HG02610 (cell line): ENCODE measurements around the gene CCDC57.

ENCODE experiments used
- ATAC-seq: cut with Tn5 transposase; IDR thresholded peaks from one replicate; pipeline ENCODE4 v1.9.1; 2021; ENCODE audit warnings: mild to moderate bottlenecking, moderate library complexity; ENCODE audit not compliant: unreplicated experiment

Gene CCDC57

DNA sequence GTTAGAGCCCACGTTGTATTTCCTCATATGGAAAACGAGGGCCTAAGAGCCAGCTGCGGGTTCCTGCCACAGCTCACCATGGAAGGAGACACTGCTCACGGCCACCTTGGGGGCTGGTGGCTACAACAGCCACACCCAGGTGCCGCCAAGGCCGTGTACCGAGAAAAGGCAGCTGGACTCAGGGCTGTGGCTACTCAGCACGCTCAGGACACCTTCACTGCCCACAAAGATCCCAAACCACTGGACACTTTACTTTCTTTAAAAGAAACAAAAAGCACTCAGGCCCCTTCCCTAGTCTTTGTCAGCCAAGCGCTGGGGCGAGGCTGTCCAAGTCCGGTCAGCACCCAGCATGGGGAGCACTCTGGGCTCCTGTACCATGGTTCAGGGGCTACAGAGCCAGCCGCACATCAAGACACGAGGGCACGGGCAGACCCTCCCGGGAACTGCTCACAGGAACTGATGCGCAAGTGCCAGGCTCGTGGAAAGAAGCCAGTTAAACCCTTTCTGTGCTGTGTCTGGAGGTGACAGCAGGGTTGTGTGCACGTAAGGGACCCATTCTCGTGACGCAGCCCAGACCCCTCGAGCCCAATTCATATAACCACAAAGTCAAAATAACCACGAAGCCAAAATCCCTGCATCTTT, 34.7 kb upstream of the CCDC57 start:
- no peak for ATAC-seq

DNA sequence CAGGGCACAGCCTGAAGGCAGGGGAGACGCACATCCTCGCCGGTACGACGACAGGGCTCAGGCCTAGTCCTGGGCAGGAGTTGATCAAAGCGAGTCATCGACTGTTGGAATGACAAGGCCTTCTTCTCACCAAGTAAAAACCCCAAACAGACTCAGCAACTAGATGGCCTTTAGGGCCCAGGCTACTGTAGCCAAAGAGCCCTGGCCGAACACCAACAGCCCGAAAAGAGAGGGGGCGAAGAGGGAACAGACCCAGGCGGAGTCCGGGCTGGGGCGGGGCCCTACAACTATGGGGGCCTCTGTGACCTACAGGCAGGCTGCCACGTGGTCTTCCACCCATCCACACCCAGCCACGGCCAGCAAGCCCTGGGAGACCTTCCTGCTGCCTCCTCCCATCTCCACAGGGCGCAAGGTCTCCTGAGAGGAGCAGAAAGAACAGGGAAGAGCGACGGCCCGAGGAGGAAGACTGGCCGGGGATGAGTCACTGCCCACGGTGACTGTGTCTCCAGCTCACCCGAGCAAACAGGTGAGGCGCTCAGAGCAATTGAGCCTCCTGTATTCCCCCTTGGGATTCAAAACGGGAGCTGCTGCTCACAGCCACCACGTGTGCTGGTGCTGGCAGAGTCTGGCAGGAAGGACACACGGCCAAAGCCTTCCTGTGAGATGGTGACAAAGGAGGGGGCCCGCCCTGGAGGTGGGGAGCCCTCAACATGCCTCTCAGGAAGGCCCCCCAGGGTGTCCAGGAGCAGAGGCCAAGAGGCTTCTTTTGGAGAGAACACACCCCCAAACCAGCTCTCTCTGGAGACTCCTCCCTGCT, 33.9 kb upstream of the CCDC57 start:
- ATAC-seq, result no peak

DNA sequence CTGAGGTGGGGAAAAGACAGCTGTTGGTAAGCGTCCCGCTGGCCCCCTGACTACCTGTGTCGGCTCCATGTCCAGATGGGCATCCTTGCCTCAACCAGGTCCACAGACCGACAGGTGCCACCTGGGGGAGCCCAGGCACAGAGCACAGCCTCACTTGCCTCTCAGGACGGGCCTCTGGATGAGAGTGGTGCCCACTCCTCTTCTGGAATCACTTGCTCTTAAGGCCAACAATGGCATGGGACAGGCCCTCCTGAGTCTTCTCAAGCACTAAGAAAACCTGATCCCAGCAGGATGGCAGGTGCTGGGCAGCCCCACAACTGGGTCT, 33.4 kb upstream of the CCDC57 start:
- no peak for ATAC-seq

DNA sequence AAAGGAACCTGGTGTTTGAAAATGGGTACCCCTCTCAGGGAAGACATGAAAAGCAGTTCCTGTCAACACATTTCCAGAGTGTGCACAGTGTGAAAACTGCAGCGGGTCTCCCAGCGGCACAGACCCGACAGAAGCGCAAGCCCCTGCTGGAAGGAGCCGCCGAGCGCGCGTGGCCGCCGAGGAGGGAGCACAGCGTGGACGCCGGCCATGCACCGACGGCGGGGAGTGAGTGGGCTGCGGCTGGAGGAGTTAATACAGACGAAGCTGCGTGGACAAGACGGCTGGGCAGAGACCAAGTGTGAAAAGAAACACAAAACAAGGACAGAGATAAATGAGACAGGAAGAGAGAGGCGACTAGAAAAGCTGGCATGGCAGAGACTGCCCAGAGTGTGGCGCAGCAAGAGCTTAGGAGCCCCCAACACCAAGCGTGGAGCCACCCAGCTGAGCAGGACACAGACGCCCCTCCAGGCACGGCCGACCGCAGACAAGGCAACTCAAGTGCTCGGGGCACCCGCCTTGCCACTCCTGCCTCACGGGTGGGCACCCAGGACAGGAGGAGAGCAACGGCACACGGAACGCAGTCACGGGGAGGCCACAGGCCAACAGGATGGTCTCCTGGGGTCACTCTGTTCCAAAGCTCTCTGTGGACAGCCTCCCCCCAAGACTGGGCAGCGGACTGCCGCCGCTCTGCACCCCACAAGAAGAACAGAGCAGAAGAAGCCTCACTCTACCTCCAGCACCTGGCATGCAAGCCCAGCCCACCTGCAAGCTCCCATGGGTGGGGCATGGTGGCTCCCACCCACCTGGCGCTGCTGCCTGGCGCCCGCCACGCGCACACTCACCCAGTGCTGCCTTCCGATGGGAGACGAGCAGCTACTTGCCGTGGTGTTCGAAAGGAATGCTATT, 32.7 kb upstream of the CCDC57 start:
- ATAC-seq, result no peak

DNA sequence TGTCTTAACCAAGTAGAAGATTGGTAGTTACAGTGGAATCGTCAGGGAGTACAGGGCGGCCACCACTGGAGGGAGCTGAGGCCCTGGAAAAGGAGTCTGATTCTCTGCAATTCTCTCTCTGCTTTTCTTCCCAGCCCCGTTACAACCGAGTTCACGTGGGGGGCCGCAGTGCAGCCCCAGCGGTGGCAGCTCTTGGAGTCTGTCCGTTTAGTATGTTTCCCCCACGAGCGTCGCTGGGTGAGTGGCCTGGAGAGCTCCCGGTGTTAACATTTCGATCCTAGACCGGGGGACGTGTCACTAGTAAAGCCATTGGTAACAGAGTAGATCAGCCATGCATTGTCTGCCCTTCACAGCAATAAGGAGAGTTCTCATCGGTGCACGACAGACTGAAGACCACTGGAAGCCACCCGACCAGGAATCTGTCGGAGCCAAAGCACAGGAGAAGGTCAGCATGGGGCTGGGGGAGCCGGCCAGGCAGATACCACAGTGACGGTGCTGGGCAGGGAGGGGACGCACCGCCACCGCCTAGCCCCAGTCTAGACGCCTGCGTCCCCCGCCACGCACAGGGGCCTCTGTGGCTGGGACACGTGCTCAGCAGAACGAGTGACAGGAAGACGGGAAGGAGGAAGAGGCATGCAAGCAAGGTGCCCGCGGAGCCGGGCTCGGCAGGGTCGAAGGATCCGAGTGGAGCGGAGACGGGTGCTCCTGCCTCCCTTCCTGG, 31.9 kb upstream of the CCDC57 start:
- no peak for ATAC-seq

DNA sequence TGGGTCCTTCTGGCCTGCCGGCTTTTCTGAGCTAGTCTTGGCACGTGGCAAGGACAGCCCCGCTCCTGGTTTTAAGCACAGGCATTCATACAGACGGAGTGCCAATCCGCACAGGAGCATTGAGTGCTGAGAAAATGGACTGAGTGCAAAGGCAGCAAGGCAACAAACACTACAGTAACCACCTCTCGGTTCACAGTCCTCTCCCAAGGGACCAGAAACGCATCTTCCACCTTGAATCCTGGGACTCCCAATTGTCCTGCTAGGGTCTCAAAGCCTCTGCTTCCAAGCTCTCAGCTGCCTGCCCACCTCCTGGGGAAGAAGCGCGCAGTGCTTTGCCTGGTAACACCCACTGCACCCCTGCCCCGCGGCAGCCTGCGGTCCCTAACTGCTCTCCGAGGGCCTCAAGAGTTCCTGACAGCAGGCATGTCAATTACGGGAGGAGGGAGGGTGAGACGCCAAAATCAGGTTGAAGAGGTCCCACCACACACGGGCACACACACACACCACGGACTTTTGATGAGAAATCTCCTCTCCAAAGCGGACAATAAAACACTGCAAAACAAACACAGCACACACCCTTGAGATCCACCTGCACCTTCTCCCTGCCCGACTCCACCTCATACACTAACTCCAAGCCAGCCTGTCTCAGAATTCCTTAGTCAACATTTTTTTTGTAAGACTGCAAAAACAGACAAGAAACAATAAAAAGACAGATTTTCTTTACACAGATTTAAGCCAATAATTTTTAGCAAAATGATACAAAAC, 31.2 kb upstream of the CCDC57 start:
- ATAC-seq, result no peak

DNA sequence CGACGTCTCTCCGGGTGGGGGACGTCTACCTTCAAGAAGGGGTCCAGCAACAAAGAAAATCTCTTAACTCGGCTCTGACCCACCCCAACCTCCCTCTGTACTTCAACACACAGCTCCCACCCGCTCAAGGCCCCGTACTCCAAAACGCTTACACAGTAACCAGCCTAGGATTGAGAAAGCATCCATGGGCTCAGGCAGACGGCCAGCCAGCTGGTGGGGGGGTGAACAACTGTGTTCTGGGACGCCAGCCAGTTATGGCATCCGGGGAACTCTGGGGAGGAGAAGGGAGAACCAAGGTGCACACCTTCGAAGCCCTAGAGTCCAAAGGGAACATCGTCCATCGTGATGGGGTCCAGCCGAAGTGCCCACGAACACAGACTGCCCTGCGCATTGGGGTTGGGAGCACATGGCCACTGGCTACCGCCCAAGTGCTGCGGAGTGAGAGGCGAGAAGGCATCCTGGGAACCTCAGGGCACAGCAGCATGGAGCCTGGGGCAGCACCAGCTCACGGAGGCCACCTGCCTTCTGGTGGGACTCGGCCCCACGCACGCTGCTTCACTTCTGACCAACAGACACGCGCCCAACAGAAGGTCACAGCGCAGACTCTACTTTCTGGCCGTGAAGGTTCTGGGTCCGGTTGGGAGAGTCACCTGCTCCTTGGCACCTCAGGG, 30.5 kb upstream of the CCDC57 start:
- ATAC-seq, result no peak

DNA sequence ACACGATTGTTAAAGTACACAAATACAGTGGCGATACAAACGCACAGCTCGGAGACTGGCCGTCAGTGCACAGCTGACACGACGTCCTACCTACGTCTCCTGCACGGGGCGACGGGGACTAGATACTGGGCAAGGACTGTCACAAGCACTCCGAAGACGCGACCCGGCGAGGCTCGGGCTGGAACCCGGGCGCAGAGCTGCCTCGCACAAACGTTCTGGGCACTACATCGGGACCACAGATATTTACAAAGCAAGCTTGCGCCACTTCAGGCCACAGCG, 30.0 kb upstream of the CCDC57 start:
- no peak for ATAC-seq

DNA sequence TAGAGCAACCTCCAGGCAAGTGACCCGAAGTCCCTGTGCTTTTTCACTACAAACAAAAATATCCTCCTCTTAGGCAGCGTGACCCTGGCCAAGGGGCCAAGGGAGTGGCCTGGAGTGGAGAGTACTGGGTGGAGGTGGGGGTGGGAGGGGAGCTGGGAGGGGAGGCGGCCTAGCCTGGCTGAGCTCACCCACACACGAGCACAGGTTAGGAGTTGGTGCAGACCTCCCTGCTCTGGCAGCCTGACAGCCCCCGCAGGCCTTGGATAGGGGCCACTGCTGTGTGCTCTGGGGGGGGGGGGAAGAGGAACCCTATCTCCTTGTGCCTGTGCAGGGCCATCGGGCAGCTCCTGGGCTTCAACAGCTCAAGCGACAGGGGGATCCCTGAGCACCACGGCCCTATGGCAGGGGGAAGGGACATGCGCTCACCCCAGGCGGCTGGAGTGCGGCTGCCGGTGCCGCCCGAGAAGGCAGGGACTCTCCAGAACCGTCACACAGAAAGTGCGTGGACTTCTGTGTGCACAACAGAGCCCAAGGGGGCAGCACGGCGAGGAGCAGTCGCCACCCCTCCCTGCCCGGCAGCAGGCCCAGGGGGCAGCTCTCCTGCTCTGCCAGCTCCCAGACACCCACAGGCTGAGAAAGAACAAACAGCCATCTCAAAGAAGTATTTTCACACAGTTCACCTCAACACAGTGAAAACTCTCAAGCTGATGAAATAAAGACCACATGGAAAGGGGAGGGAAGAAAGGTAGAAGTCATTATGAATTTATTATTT, 29.5 kb upstream of the CCDC57 start:
- no peak for ATAC-seq

DNA sequence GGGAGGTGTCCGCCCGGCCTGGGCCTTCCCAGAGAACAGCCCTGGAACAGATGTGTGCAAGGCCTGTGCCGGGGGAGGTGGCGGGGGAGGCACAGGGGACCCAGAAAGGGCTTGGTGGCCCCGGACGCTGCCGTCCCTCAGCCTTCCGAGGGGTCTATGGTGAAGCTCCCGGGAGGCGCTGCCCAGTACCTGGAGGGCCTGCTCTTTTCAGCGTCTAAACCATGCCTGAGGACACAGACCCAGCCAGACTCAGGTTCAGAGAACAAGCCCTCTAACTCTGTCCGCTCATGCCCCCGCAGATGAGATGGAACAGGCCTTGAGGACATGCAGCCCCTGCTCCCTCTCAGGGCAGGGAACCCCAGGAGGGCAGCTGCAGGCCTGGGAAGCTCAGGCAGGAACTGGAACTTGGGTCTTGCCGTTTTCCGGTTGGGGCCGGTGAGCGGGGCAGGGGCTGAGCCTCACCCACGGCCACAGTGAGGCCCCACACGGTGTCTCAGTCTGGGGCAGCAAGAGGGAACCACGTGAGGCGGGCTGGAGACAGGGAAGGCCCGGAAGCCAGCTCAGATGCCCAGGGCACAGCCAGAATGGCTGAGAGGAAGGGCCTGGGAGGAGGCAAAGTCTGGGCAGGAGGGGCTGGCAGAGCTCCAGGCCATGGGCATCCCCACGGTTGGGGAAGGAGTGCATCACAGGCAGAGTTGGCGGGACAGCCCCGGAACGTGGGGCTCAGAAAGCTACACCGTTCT, 28.7 kb upstream of the CCDC57 start:
- no peak for ATAC-seq

DNA sequence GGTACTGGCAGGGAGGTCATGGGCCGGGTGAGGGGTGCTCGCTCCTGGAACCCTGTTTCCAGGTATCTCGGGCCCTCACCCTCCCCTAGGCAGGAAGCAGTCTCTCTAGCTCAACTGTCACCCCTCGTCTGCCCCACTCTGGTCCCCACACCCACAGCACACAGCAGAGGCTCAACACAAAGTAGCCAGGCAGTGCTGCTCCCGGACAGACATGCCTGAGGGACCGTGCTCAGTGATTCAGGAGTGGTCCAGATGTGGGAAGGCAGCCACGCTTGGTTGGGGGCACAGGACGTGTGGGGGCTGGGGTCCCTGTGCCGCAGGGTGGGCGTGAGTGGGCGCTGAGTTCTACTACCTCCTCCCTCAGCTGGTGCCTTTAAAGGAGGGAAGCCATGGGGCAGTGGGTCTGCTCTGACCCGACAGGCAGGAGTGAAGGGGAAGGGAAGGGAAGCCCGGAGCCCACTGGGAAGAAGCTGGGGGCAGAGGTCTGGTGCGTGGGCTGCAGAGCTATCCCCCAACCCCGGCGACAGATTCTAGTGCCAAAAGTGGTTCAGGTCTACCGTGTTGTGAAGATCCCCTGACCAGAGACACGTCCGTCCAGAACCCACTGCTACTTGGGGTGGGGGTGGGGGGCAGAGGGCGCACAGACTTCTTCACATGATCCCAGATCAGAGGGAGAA, 28.0 kb upstream of the CCDC57 start:
- ATAC-seq, result no peak

DNA sequence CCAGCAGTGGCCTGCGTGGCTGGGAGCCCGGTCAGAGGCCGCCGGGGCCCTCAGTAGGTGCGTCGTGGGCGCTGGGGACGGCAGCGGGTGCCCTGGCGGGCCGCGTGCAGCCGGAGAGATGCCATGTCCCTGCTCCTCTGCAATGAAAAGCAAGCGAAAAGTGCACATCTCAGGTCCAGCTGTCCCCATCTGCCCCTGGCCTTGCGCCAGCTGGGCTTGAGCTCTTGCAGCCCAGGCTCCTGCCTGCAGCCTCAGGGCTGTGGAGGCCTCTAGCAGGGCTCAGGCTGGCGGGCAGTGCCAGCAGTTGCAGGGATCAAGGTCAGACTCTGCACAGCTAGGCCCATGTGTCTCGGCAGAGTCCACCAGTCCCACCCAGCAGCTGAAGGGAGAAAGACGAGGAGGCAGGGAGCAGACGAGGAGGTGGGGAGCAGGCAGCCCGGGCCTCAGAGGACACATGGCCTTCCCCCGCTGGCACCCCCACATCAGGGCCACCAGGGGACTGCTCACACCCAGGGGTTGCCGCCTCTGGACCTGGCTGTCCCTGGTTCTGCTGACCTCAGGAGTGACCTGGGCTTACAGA, 27.4 kb upstream of the CCDC57 start:
- ATAC-seq, result no peak

DNA sequence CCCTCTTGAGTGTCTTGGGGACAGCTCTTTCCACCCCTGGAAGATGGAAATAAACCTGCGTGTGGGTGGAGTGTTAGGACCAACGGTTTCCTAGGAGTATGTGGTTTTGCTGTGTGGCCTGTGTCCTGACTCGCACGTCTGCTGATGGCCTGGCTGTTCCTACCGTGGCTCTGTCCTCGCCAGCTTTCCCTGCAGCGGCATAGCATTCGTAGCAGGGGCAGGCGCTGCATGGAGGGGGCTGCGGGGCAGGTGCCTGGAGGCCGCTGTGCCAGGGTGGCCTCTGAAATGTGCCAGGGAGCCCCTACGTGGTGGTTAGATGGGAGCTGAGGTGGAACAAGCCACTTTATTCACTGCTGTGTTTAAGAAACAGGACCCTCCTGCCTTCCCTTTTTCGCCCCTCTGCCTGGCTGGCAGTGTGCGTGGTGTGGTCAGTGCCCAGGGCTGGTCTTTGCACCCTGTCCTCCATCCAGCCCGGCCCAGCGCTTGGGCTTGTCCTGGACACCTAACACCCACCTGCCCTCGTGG, 26.8 kb upstream of the CCDC57 start:
- no peak for ATAC-seq

DNA sequence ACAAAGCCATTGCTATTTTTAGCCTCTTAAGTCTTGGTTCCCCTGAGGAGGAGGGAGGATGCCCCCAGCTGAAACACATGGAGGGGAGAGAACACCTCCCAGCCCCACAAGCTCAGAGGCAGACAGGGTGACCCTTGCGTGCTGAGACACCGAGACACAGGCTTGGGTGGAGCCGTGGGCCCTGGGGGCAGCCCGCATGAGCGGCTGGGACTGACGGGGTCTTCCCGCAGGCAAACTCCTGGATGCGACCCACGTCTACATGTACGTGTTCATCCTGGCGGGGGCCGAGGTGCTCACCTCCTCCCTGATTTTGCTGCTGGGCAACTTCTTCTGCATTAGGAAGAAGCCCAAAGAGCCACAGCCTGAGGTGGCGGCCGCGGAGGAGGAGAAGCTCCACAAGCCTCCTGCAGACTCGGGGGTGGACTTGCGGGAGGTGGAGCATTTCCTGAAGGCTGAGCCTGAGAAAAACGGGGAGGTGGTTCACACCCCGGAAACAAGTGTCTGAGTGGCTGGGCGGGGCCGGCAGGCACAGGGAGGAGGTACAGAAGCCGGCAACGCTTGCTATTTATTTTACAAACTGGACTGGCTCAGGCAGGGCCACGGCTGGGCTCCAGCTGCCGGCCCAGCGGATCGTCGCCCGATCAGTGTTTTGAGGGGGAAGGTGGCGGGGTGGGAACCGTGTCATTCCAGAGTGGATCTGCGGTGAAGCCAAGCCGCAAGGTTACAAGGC, 26.0 kb upstream of the CCDC57 start:
- no peak for ATAC-seq

DNA sequence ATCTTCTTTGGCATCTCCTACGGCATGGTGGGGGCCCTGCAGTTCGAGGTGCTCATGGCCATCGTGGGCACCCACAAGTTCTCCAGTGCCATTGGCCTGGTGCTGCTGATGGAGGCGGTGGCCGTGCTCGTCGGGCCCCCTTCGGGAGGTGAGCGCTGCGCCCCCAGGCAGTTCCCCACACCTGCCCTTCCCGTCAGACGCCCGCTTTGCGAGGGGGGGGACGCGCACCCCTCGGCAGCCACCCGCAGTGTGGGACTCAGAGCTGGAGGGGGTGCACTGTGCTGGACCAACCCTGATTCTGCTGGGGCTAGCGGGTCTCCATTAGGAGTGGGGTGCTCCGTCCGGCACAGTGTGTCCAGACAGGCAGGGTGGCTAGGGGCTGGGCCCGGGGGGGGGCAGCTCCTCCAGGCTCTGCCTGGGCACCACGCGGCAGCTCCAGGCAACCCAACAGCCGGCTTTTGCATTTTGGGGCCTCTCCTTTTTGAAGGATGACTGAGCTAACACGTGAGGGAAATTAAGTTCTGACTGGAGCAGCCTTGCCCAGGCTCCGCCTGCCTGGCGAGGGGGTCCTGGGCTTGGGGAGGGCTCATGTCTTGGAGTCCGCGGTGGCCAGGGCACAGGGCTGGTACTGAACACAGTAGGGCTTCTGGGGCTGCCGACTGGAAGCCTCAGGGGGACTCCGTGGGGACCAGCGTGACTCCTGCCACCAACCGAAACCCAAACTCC, 25.3 kb upstream of the CCDC57 start:
- no peak for ATAC-seq

DNA sequence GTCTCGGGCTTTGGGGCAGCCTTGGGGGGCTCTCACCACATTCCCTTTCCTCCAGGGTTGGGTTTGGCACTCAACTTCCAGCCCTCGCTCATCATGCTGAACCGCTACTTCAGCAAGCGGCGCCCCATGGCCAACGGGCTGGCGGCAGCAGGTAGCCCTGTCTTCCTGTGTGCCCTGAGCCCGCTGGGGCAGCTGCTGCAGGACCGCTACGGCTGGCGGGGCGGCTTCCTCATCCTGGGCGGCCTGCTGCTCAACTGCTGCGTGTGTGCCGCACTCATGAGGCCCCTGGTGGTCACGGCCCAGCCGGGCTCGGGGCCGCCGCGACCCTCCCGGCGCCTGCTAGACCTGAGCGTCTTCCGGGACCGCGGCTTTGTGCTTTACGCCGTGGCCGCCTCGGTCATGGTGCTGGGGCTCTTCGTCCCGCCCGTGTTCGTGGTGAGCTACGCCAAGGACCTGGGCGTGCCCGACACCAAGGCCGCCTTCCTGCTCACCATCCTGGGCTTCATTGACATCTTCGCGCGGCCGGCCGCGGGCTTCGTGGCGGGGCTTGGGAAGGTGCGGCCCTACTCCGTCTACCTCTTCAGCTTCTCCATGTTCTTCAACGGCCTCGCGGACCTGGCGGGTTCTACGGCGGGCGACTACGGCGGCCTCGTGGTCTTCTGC, 24.6 kb upstream of the CCDC57 start:
- no peak for ATAC-seq
